ENCODE results near the gene ADAMTS2.
"Not testable (repeated sequence)": the region's sequence is repeated elsewhere in the genome, so short reads cannot be mapped to it uniquely, and the experiment has no call there.

- TF ChIP-seq, protein P1, sequence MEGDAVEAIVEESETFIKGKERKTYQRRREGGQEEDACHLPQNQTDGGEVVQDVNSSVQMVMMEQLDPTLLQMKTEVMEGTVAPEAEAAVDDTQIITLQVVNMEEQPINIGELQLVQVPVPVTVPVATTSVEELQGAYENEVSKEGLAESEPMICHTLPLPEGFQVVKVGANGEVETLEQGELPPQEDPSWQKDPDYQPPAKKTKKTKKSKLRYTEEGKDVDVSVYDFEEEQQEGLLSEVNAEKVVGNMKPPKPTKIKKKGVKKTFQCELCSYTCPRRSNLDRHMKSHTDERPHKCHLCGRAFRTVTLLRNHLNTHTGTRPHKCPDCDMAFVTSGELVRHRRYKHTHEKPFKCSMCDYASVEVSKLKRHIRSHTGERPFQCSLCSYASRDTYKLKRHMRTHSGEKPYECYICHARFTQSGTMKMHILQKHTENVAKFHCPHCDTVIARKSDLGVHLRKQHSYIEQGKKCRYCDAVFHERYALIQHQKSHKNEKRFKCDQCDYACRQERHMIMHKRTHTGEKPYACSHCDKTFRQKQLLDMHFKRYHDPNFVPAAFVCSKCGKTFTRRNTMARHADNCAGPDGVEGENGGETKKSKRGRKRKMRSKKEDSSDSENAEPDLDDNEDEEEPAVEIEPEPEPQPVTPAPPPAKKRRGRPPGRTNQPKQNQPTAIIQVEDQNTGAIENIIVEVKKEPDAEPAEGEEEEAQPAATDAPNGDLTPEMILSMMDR (conservative IDR thresholded peaks at IDR 0.05 in 1 of 2, IDR thresholded peaks at IDR 0.05 in 1 of 2; ENCODE audit: low read depth in 1 of 2, low read length in 2 of 2) = not testable (repeated sequence)
- TF ChIP-seq EZH2 (IDR thresholded peaks at IDR 0.05; ENCODE audit: low read length, missing control alignments) = not testable (repeated sequence)
These were observed 244.0 kb downstream of the ADAMTS2 start for GRCh38 chr5:179101282-179101681.
